Keratinocyte (primary cell): ENCODE measurements around the gene ZNF511. TPM values are rescaled to one million over a fixed set of nuclear protein-coding genes. Genes with fewer than 3 reads are reported as not detected.

Experiments
- DNase-seq: peaks from one replicate; pipeline ENCODE4 v3.0.0-alpha.2; 2011; ENCODE audit warnings: low read depth, missing footprints, low spot score
- FAIRE-seq: peaks from 2 replicates; lab custom pipeline; 2011; peaks lifted over from hg19 to GRCh38; lab: Jason Lieb, UNC
- H2AFZ ChIP-seq: 2 replicates; pipeline ENCODE4 v1.6.0; 2012; ENCODE audit warnings: low read length, control low read depth, inconsistent platforms; ENCODE audit not compliant: control insufficient read depth
- H3K27ac ChIP-seq: 2 replicates; pipeline ENCODE4 v1.5.1; 2011; ENCODE audit warnings: low read length; ENCODE audit not compliant: control insufficient read depth, insufficient read depth
- H3K27me3 ChIP-seq: 3 replicates; pipeline ENCODE4 v1.6.0; 2011; ENCODE audit warnings: low read length; ENCODE audit not compliant: control insufficient read depth, insufficient read depth; ENCODE audit errors: extremely low read depth
- H3K36me3 ChIP-seq, 2 experiments: 2 replicates in 1 of 2; 3 replicates in 1 of 2; pipeline ENCODE4 v1.5.1; 2011; ENCODE audit warnings: low read length in 2 of 2, mild to moderate bottlenecking in 1 of 2; ENCODE audit not compliant: control insufficient read depth in 2 of 2, insufficient read depth in 2 of 2; ENCODE audit errors: extremely low read depth in 1 of 2
- H3K4me1 ChIP-seq: 3 replicates; pipeline ENCODE4 v1.5.1; 2011; ENCODE audit warnings: low read length; ENCODE audit not compliant: control insufficient read depth, insufficient read depth; ENCODE audit errors: extremely low read depth
- H3K4me2 ChIP-seq: 3 replicates; pipeline ENCODE4 v1.6.0; 2011; ENCODE audit warnings: low read depth, low read length; ENCODE audit not compliant: control insufficient read depth, insufficient read depth; ENCODE audit errors: extremely low read depth
- H3K4me3 ChIP-seq, 3 experiments: fragments of 200-600 bp in 1 of 3; sonication (generic) in 1 of 3; 2 replicates in 2 of 3; 3 replicates in 1 of 3; pipeline ENCODE4 v1.5.1; 2011 to 2016; ENCODE audit warnings: low read length in 3 of 3, mild to moderate bottlenecking in 3 of 3, control low read depth in 2 of 3, inconsistent platforms in 1 of 3, low read depth in 1 of 3, mixed read lengths in 1 of 3, mixed run types in 1 of 3, moderate library complexity in 1 of 3; ENCODE audit not compliant: control insufficient read depth in 2 of 3, insufficient read depth in 2 of 3; ENCODE audit errors: extremely low read depth in 1 of 3
- H3K79me2 ChIP-seq: 2 replicates; pipeline ENCODE4 v1.6.0; 2012; ENCODE audit warnings: low read length; ENCODE audit not compliant: control insufficient read depth, insufficient read depth
- H3K9ac ChIP-seq: 3 replicates; pipeline ENCODE4 v1.6.0; 2011; ENCODE audit warnings: low read length; ENCODE audit not compliant: control insufficient read depth, insufficient read depth; ENCODE audit errors: extremely low read depth
- H3K9me1 ChIP-seq: 3 replicates; pipeline ENCODE4 v1.6.0; 2011; ENCODE audit warnings: low read length; ENCODE audit not compliant: control insufficient read depth, insufficient read depth; ENCODE audit errors: extremely low read depth
- H3K9me3 ChIP-seq: 2 replicates; pipeline ENCODE4 v1.5.1; 2012; ENCODE audit warnings: low read depth, low read length; ENCODE audit not compliant: control insufficient read depth
- H4K20me1 ChIP-seq: 3 replicates; pipeline ENCODE4 v1.6.0; 2011; ENCODE audit warnings: low read length; ENCODE audit not compliant: control insufficient read depth, insufficient read depth; ENCODE audit errors: extremely low read depth
- EZH2 ChIP-seq: IDR thresholded peaks from one replicate; pipeline ENCODE4 v1.6.1; 2012; ENCODE audit warnings: inconsistent platforms, mild to moderate bottlenecking, low read length, moderate library complexity
- dilution Hi-C: fragments of 300-500 bp; cut with MboI; formaldehyde crosslinking; loops from one replicate; pipeline ENCODE4 v1.7.0; 2020; ENCODE audit warnings: low sequenced_read_pairs; ENCODE audit not compliant: extremely low pct_ligation_motif_present
- polyA plus RNA-seq, 5 experiments: library from polyadenylated mRNA; depleted of rRNA in 3 of 5; stranded (reverse) in 3 of 5; stranded (forward) in 1 of 5; unstranded in 1 of 5; fragments of >200 nt; gene quantifications; 1 replicate in 1 of 5; 2 replicates in 3 of 5; 3 replicates in 1 of 5; pipeline versions ENCODE4 v1.2.1 to v1.2.3, GENCODE V29; 2011 to 2012; ENCODE audit warnings: missing spikeins in 2 of 5, low read depth in 1 of 5, low replicate concordance in 1 of 5
- TF ChIP-seq, protein P1 (sequence below), 3 experiments: IDR thresholded peaks in 1 of 3; conservative IDR thresholded peaks in 1 of 3; optimal IDR thresholded peaks in 1 of 3; 2 replicates in 2 of 3; 3 replicates in 1 of 3; pipeline versions ENCODE3 to v1.5.1; 2011; ENCODE audit warnings: low read length in 3 of 3, mild to moderate bottlenecking in 3 of 3, moderate library complexity in 2 of 3, control low read depth in 1 of 3, inconsistent platforms in 1 of 3; ENCODE audit not compliant: insufficient read depth in 2 of 3; ENCODE audit errors: extremely low read depth in 1 of 3

The ZNF511 gene
- polyA plus RNA-seq, 1 donor (not counting 4 experiments of a cell fraction or from before 2014, with no cell fraction given), result 20.2 TPM

DNA sequence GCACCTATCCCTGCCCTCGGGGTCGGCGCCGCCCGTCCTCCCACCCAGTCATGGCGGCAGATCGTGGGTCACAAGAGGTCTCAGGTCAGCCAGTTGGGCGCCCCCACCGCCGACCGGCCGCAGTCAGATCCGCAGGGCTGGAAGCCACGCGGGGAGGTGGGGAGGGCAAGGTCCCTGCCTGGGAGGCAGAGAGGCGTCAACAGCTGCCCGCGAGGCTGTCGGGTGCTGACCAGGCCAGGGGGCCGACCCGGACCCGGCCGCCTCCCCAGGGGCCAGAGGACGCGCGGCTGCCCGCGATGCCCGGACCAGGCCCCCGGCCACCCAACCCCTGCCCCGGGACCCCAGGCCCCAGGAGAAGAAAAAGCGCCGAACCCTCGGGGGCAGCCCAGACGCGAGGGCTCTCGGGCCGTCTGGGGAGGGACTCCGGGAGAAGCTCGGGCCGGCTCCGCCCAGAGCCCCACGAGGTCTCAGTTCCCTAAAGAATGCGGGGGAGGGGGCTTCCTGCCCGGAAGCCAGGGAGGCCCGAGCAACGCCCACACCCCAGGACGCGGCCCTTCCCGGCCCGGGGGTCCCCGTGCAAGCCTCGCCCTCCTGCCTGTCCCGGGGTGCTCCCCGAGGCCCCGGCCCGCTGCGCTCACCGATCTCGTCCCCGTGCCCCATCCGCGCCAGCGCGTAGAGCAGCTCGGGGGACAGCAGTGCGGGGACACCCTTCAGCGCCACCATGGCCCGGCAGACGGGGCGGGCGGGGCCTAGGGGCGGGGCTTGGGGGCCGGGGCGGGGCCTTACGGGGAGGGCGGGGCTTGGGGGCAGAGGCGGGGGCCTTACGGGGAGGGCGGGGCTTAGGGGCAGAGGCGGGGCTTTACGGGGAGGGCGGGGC is 48.8 kb downstream of the ZNF511 start, which contains the start of gene FUOM:
Gene FUOM (minus strand): TSS at position 735 of the 877 bp plus-strand sequence. CDS start 12 bp downstream, at position 723.
- TF ChIP-seq EZH2, result no peak
- TF ChIP-seq, protein P1, sequence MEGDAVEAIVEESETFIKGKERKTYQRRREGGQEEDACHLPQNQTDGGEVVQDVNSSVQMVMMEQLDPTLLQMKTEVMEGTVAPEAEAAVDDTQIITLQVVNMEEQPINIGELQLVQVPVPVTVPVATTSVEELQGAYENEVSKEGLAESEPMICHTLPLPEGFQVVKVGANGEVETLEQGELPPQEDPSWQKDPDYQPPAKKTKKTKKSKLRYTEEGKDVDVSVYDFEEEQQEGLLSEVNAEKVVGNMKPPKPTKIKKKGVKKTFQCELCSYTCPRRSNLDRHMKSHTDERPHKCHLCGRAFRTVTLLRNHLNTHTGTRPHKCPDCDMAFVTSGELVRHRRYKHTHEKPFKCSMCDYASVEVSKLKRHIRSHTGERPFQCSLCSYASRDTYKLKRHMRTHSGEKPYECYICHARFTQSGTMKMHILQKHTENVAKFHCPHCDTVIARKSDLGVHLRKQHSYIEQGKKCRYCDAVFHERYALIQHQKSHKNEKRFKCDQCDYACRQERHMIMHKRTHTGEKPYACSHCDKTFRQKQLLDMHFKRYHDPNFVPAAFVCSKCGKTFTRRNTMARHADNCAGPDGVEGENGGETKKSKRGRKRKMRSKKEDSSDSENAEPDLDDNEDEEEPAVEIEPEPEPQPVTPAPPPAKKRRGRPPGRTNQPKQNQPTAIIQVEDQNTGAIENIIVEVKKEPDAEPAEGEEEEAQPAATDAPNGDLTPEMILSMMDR (optimal IDR thresholded peaks at IDR 0.05 in 1 of 3, IDR thresholded peaks at IDR 0.05 in 1 of 3, conservative IDR thresholded peaks at IDR 0.05 in 1 of 3; ENCODE audit: extremely low read depth in 1 of 3, insufficient read depth in 2 of 3, low read length in 3 of 3), result no peak
- DNase-seq, result no peak
- no peaks in the 10 kb centered on the region for H3K79me2 ChIP-seq
- H3K27ac ChIP-seq, result no peak within 1 kb of the TSS
- dilution Hi-C loops, result no loop called here
- H3K4me2 ChIP-seq, result peak within 1 kb of the TSS; percentile 56
- H2AFZ ChIP-seq, result peak within 1 kb of the TSS; percentile 46
- H3K4me1 ChIP-seq, result no peaks in the 10 kb centered on the region
- H3K9me1 ChIP-seq, result no peaks in the 10 kb centered on the region
- no peaks in the 10 kb centered on the region for H4K20me1 ChIP-seq
- H3K27me3 ChIP-seq, result peaks cover 11% of the 10 kb centered on the region
- H3K9ac ChIP-seq, result peak within 1 kb of the TSS; percentile 61
- peaks cover 0 to 3% of the 10 kb centered on the region in 2 experiments for H3K36me3 ChIP-seq
- H3K9me3 ChIP-seq, result no peaks in the 10 kb centered on the region
- no peak for FAIRE-seq
- peak within 1 kb of the TSS; percentile 38 to 57 (median 48) for H3K4me3 ChIP-seq

- no peak for TF ChIP-seq EZH2
- TF ChIP-seq, protein P1 (optimal IDR thresholded peaks at IDR 0.05 in 1 of 3, IDR thresholded peaks at IDR 0.05 in 1 of 3, conservative IDR thresholded peaks at IDR 0.05 in 1 of 3; ENCODE audit: extremely low read depth in 1 of 3, insufficient read depth in 2 of 3, low read length in 3 of 3), result no peak
- DNase-seq (no peak), FAIRE-seq (no peak)
- H3K27ac ChIP-seq, result no peak overlapping the region
- H4K20me1 ChIP-seq, result no peaks in the 10 kb centered on the region
- no peaks in the 10 kb centered on the region for H3K79me2 ChIP-seq
- H3K9me1 ChIP-seq, result no peaks in the 10 kb centered on the region
- no peak overlapping the region for H3K4me2 ChIP-seq
- no peak overlapping the region for H3K9ac ChIP-seq
- H2AFZ ChIP-seq, result no peak overlapping the region
- H3K27me3 ChIP-seq, result peaks cover 7% of the 10 kb centered on the region
- dilution Hi-C loops, result no loop called here
- H3K9me3 ChIP-seq, result no peaks in the 10 kb centered on the region
- no peaks in the 10 kb centered on the region for H3K4me1 ChIP-seq
- H3K36me3 ChIP-seq, result peaks cover 0 to 7% of the 10 kb centered on the region in 2 experiments
- H3K4me3 ChIP-seq, result no peak overlapping the region
These were observed 49.6 kb downstream of the ZNF511 start for GRCh38 chr10:133358162-133358924.
